Measurements from ENCODE around the gene UCK1. TPM values are rescaled to one million over a fixed set of nuclear protein-coding genes. Genes with fewer than 3 reads are reported as not detected.

The UCK1 gene
- total and polyA plus RNA-seq, 2 of the 8 experiments (the other 6 are each of a cell fraction or from before 2014, with no cell fraction given), result 35.1 to 42.0 TPM

DNA sequence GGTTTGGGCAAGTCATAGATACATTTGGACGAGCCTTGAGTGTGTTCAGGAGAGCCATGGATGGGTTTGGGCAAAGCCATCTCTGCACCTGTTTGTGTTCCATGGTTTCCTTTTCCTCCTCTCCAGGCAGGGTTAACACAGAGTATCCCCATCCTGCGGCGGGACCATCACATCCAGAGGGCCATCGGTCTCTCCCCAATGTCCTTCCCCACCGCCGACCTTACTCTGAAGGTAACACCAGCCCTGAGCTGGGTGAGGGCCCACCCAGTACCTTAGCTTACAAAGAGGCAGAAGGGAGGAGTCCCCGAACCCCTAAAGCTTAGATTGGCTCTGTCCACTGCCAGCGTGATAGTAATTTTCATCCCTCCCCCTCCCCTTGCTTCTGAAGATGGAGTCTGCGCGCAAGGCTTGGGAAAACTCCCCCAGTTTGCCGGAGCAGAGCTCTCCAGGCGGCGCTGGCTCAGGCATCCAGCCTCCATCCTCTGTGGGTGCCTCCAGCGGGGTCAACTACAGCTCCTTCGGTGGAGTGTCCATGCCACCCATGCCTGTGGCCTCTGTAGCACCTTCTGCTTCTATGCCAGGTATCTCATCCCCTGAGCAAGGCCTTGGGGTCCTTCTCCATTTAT lies 46.4 kb downstream of the UCK1 start:
- no peak overlapping the region for H2BK12ac ChIP-seq (ENCODE audit: low read depth, low read length)
- H3K79me1 ChIP-seq (ENCODE audit: low read depth, low read length), result peaks cover 9% of the 10 kb centered on the region; the same call in 1 of the 2 replicates
- H4K8ac ChIP-seq (ENCODE audit: extremely low read depth, insufficient read depth, low read length), result no peak overlapping the region
- H3K4ac ChIP-seq (replicated peaks; ENCODE audit: insufficient read length, low read depth, low read length), result no peak overlapping the region
- H3K4me2 ChIP-seq (ENCODE audit: insufficient read depth in 1 of 2, low read depth in 2 of 2, low read length in 2 of 2), result no peak overlapping the region
- 90% methylated on average over 15 of the region's 15 CpGs; no CpG with 5 or more reads in 1 of the 2 experiments for WGBS, 2 experiments (ENCODE audit: extremely low coverage in 1 of 2, insufficient coverage in 1 of 2, insufficient read length in 1 of 2, insufficient replicate concordance in 2 of 2, low coverage in 1 of 2, low lambda C conversion rate in 2 of 2, missing lambda C conversion rate in 1 of 2)
- H2BK20ac ChIP-seq (ENCODE audit: low read length), result no peak overlapping the region
- no peak overlapping the region; the same call in 1 of the 2 replicates for H2BK5ac ChIP-seq (ENCODE audit: low read depth, low read length)
- H2AFZ ChIP-seq (ENCODE audit: low read length), result no peak overlapping the region
- no peaks in the 10 kb centered on the region; a peak in 1 of 7 replicates for H3K4me1 ChIP-seq (replicated peaks in 1 of 4; ENCODE audit: control insufficient read depth in 3 of 4, insufficient read depth in 4 of 4, low read length in 3 of 4)
- CTCF ChIA-PET (ENCODE audit: partially characterized antibody), result interaction anchor here (1.1 to 2.1 kb wide), 5 partner anchors 8 to 78 kb away, joined by 3 to 7 read pairs (median 5); no protein-coding TSS in a partner anchor
- no peak overlapping the region for H3K23ac ChIP-seq (ENCODE audit: insufficient read length)
- H2BK15ac ChIP-seq (ENCODE audit: low read length), result no peak overlapping the region
- H3K14ac ChIP-seq (ENCODE audit: insufficient read length), result no peak overlapping the region
- no peak overlapping the region for H2BK120ac ChIP-seq (replicated peaks; ENCODE audit: low read depth, low read length)
- no peak overlapping the region for H4K91ac ChIP-seq (replicated peaks; ENCODE audit: insufficient read length, low read length)
- H3K23me2 ChIP-seq (ENCODE audit: low read depth, low read length), result no peaks in the 10 kb centered on the region
- no peak overlapping the region for H3K27ac ChIP-seq (ENCODE audit: low read depth, low read length)
- H3K79me2 ChIP-seq (ENCODE audit: control insufficient read depth in 1 of 2, insufficient read depth in 2 of 2, low read length in 2 of 2), result peaks cover 0 to 6% of the 10 kb centered on the region in 2 experiments; a peak in 1 of 4 replicates
- H4K5ac ChIP-seq (ENCODE audit: insufficient read length, low read depth, low read length), result no peak overlapping the region
- FAIRE-seq, result no peak
- no peak overlapping the region for H3K56ac ChIP-seq (replicated peaks; ENCODE audit: insufficient read length, low read depth, low read length)
- H2AK5ac ChIP-seq (ENCODE audit: low read depth, low read length), result no peak overlapping the region
- no peak overlapping the region for H3K9ac ChIP-seq (replicated peaks in 1 of 4; ENCODE audit: extremely low read depth in 1 of 4, low read depth in 3 of 4, low read length in 3 of 4)
- no peaks in the 10 kb centered on the region for H3K9me3 ChIP-seq (ENCODE audit: insufficient read depth in 2 of 2, low read depth in 1 of 2, low read length in 1 of 2)
- no peaks in the 10 kb centered on the region for H3K27me3 ChIP-seq (replicated peaks in 1 of 4; ENCODE audit: control insufficient read depth in 3 of 4, extremely low read depth in 1 of 4, insufficient read depth in 3 of 4, low read length in 3 of 4)
- H3K4me3 ChIP-seq (ENCODE audit: extremely low read depth in 1 of 4, insufficient read depth in 2 of 4, low read depth in 3 of 4, low read length in 4 of 4), result no peak overlapping the region
- no peak overlapping the region for H3K18ac ChIP-seq (ENCODE audit: extremely low read depth, low read length)
- no peak for DNase-seq (ENCODE audit: low read depth in 1 of 2, low spot score in 2 of 2)
- H4K20me1 ChIP-seq (replicated peaks in 1 of 2; ENCODE audit: control insufficient read depth in 1 of 2, insufficient read depth in 2 of 2, low read length in 2 of 2), result peaks cover 15 to 23% of the 10 kb centered on the region in 2 experiments
- H3K36me3 ChIP-seq (ENCODE audit: control insufficient read depth in 2 of 4, insufficient read depth in 4 of 4, low read length in 3 of 4), result peaks cover 73 to 97% (median 91%) of the 10 kb centered on the region in 4 experiments
- POLR2A ChIA-PET (ENCODE audit: partially characterized antibody), result interaction anchor here (0.8 to 1.3 kb wide), 7 partner anchors 9 to 88 kb away, joined by 3 to 6 read pairs (median 3); no protein-coding TSS in a partner anchor
- no peak for TF ChIP-seq FOSL1 (IDR thresholded peaks at IDR 0.05; ENCODE audit: insufficient read depth, low read depth, low read length)
- TF ChIP-seq RAD21 (IDR thresholded peaks at IDR 0.05 in 1 of 2, conservative IDR thresholded peaks at IDR 0.05 in 1 of 2; ENCODE audit: low read depth in 2 of 2, low read length in 2 of 2), result no peak
- no peak for TF ChIP-seq EGR1 (IDR thresholded peaks at IDR 0.05; ENCODE audit: borderline replicate concordance, low read depth, low read length)
- no peak for TF ChIP-seq TAF1 (IDR thresholded peaks at IDR 0.05; ENCODE audit: low read depth, low read length)
- no peak for TF ChIP-seq NRF1 (IDR thresholded peaks at IDR 0.05; ENCODE audit: low read depth, low read length)
- TF ChIP-seq, protein P1, sequence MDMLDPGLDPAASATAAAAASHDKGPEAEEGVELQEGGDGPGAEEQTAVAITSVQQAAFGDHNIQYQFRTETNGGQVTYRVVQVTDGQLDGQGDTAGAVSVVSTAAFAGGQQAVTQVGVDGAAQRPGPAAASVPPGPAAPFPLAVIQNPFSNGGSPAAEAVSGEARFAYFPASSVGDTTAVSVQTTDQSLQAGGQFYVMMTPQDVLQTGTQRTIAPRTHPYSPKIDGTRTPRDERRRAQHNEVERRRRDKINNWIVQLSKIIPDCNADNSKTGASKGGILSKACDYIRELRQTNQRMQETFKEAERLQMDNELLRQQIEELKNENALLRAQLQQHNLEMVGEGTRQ (IDR thresholded peaks at IDR 0.05; ENCODE audit: low read length), result no peak
- TF ChIP-seq TCF12 (IDR thresholded peaks at IDR 0.05; ENCODE audit: low read depth, low read length), result no peak
- TF ChIP-seq, protein P2, sequence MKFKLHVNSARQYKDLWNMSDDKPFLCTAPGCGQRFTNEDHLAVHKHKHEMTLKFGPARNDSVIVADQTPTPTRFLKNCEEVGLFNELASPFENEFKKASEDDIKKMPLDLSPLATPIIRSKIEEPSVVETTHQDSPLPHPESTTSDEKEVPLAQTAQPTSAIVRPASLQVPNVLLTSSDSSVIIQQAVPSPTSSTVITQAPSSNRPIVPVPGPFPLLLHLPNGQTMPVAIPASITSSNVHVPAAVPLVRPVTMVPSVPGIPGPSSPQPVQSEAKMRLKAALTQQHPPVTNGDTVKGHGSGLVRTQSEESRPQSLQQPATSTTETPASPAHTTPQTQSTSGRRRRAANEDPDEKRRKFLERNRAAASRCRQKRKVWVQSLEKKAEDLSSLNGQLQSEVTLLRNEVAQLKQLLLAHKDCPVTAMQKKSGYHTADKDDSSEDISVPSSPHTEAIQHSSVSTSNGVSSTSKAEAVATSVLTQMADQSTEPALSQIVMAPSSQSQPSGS (IDR thresholded peaks at IDR 0.05; ENCODE audit: low read length), result no peak
- TF ChIP-seq EP300 (IDR thresholded peaks at IDR 0.05; ENCODE audit: borderline replicate concordance in 1 of 2, low read depth in 2 of 2, low read length in 2 of 2), result no peak

All from H1 (cell line).